ENCODE results near the gene SNRNP27. TPM values are rescaled to one million over a fixed set of nuclear protein-coding genes. Genes with fewer than 3 reads are reported as not detected.
"Not testable (repeated sequence)": the region's sequence is repeated elsewhere in the genome, so short reads cannot be mapped to it uniquely, and the experiment has no call there.

Gene SNRNP27
- total RNA-seq, 2 donors from 2014 or later: 30.8 to 34.8 TPM

DNA sequence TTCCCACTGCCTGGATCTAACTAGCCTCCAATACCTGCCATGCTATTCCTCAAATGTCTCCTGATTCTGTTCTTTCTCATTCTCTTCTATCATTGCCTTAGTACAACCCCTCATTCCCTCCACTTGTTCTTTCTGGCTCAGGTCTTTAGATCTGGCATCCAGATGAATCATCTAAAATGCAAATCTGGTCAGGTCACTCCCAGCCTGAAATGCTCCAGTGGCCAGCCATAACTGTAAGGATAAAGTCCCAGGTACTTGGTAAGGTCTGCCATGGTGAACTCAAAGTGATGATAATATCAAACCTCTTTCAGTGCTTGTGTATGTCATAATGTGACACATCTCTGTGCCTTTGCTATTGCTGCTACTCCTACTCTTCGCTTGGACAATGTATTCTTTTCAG is 2.9 kb upstream of the SNRNP27 start:
- no peak overlapping the region for H3K27ac ChIP-seq
- H3K36me3 ChIP-seq: no peaks in the 10 kb centered on the region
- DNase-seq: no peak
- TF ChIP-seq, protein P1, sequence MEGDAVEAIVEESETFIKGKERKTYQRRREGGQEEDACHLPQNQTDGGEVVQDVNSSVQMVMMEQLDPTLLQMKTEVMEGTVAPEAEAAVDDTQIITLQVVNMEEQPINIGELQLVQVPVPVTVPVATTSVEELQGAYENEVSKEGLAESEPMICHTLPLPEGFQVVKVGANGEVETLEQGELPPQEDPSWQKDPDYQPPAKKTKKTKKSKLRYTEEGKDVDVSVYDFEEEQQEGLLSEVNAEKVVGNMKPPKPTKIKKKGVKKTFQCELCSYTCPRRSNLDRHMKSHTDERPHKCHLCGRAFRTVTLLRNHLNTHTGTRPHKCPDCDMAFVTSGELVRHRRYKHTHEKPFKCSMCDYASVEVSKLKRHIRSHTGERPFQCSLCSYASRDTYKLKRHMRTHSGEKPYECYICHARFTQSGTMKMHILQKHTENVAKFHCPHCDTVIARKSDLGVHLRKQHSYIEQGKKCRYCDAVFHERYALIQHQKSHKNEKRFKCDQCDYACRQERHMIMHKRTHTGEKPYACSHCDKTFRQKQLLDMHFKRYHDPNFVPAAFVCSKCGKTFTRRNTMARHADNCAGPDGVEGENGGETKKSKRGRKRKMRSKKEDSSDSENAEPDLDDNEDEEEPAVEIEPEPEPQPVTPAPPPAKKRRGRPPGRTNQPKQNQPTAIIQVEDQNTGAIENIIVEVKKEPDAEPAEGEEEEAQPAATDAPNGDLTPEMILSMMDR (IDR thresholded peaks at IDR 0.05): no peak
- intact Hi-C loops (cut with DNase I): loop anchor here (10.0 kb wide), 1 partner anchor 166 kb away; no protein-coding TSS in a partner anchor
- H3K4me1 ChIP-seq: peaks cover 3% of the 10 kb centered on the region
- no peaks in the 10 kb centered on the region for H3K27me3 ChIP-seq
- no peaks in the 10 kb centered on the region for H3K9me3 ChIP-seq
- no peak overlapping the region for H3K4me3 ChIP-seq
- no peak overlapping the region for H3K9ac ChIP-seq (ENCODE audit: low read depth in 2 of 2, low read length in 2 of 2)

DNA sequence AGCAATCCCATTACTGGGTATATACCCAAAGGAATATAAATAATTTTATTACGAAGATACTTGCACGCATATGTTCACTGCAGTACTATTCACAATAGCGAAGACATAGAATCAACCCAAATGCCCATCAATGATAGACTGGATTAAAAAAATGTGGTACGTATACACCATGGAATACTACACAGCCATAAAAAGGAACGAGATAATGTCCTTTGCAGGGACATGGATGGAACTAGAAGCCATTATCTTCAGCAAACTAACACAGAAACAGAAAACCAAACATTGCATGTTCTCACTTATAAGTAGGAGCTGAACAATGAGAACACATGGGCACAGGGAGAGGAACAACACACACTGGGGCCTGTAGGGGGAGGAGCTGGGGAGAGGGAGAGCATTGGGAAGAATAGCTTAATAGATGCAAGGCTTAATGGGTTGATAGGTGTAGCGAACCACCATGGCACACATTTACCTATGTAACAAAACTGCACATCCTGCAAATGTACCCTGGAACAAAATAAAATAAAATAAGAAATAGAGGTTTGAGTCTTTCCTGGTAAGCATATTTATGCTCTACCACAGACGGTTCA is 825 bp upstream of the SNRNP27 start:
- not testable (repeated sequence) for H3K27me3 ChIP-seq; H3K9me3 ChIP-seq; H3K27ac ChIP-seq; H3K9ac ChIP-seq (ENCODE audit: low read depth in 2 of 2, low read length in 2 of 2); H3K4me1 ChIP-seq; H3K4me3 ChIP-seq; H3K36me3 ChIP-seq; DNase-seq
- intact Hi-C loops (cut with DNase I): loop anchor here (10.0 kb wide), 1 partner anchor 168 kb away; no protein-coding TSS in a partner anchor

DNA sequence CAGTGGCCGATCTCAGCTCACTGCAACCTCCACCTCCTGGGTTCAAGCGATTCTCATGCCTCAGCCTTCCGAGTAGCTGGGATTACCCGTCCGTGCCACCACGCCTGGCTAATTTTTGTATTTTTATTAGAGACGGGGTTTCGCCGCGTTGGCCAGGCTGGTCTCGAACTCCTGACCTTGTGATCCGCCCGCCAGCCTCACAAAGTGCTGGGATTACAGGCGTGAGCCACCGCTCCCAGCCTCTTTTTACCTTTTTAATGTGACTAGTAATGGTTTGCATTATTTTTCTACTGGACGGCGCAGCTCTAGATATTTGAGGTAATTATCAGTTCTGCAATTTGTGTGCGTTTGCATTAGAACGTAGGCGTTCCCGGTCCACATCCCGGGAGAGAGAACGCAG is 981 bp downstream of the SNRNP27 start:
- H3K9ac ChIP-seq (ENCODE audit: low read depth in 2 of 2, low read length in 2 of 2): peak overlapping the region; percentile 90 to 92
- H3K4me3 ChIP-seq: peak overlapping the region; percentile 58
- not testable (repeated sequence) for H3K36me3 ChIP-seq, DNase-seq, H3K27me3 ChIP-seq, H3K27ac ChIP-seq, H3K4me1 ChIP-seq, H3K9me3 ChIP-seq
- intact Hi-C loops (cut with DNase I): loop anchor here (10.0 kb wide), 1 partner anchor 170 kb away; no protein-coding TSS in a partner anchor

DNA sequence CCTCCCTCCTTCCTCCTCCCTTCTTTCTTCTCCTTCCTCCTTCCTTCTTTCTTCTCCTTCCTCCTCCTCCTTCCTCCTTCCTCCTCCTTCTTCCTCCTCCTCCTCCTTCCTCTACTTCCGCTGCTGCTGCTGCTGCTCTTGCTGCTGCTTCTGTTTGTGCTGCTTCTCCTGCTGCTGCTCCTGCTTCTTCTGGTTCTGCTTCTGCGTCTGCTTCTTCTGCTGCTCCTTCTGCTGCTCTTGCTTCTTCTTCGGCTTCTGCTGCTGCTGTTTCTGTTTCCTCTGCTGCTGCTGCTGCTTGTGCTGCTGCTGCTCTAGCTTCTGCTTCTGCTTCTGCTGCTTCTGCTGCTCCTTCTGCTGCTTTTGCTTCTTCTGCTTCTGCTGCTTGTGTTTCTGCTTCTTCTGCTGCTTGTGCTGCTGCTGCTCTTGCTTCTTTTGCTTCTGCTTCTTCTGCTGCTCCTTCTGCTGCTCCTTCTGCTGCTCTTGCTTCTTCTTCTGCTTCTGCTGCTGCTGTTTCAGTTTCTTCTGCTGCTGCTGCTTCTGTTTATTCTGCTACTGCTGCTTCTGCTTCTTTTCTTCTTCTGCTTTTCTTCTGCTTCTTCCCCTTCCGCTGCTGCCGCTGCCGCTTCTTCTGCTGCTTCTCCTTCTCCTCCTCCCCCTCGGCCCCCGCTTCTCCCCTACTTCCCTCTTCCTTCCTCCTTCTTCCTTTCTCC is 8.6 kb downstream of the SNRNP27 start:
- Histone ChIP-seq H3K36me3 (peaks cover 4% of the 10 kb centered on the region), H3K4me1 (no peaks in the 10 kb centered on the region), H3K4me3 (no peak overlapping the region), H3K27me3 (no peaks in the 10 kb centered on the region), H3K9me3 (no peaks in the 10 kb centered on the region), H3K27ac (no peak overlapping the region), H3K9ac (ENCODE audit: low read depth in 2 of 2, low read length in 2 of 2) (no peak overlapping the region)
- TF ChIP-seq, protein P1 (IDR thresholded peaks at IDR 0.05): no peak
- intact Hi-C loops (cut with DNase I): no loop called here
- no peak for DNase-seq

DNA sequence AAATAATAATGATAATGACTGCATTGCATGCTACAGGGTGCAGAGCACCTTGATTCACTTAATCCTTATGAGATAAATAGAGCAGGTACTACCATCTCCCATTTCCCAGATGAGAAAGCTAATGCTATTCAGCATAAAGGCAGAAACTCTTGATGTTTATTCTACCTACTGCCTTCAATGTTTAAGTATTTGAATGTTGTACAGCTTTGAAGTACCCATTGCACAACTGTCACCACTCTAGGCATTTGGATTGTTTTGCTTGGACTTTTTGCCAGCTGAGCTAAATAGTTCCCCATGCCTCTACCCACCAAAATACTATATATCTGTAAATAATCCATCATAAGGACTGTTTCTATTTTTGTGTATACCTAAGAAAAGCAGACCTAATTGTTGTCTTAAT is 13.5 kb downstream of the SNRNP27 start:
- intact Hi-C loops (cut with DNase I): loop anchor here (5.0 kb wide), 1 partner anchor 245 kb away; no protein-coding TSS in a partner anchor
- TF ChIP-seq, protein P1 (IDR thresholded peaks at IDR 0.05): no peak
- Histone ChIP-seq H3K4me1 (no peaks in the 10 kb centered on the region), H3K27me3 (no peaks in the 10 kb centered on the region), H3K27ac (no peak overlapping the region), H3K9me3 (no peaks in the 10 kb centered on the region), H3K4me3 (no peak overlapping the region), H3K9ac (ENCODE audit: low read depth in 2 of 2, low read length in 2 of 2) (no peak overlapping the region), H3K36me3 (no peaks in the 10 kb centered on the region)
- no peak for DNase-seq

DNA sequence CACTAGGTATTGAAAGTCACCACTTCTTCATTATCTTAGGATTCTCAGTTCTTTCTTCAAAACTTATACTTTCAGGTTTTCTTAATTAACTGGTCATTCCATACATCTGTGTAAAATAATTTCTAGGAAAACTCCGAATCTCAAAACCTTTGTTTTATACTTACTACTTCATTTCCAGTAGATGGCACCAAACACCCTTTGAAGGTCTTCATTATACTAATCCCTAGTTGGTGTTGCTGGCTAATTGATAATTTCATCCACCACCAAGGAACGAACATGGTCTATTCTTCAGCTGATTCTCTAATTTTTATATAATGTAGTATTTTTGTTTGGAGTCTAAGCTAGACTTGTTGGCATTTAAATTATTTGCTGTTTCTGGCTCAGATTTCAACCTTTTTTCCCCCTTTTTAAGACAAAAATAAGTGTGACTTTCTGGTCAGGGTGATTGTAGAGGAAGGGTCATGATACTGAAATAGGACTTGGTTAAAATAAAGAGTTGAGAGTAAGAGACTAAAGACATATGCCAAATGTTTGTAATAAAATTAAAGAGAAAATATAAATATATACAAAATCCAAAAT is 18.3 kb downstream of the SNRNP27 start:
- no peak overlapping the region for H3K27ac ChIP-seq
- TF ChIP-seq, protein P1 (IDR thresholded peaks at IDR 0.05): peak; percentile 51
- H3K9ac ChIP-seq (ENCODE audit: low read depth in 2 of 2, low read length in 2 of 2): no peak overlapping the region
- no peaks in the 10 kb centered on the region for H3K4me1 ChIP-seq
- intact Hi-C loops (cut with DNase I): loop anchor here (2.0 to 5.0 kb wide), 3 partner anchors 160 to 390 kb away; partner anchors contain the start of gene FAM136A
- H3K36me3 ChIP-seq: no peaks in the 10 kb centered on the region
- H3K27me3 ChIP-seq: no peaks in the 10 kb centered on the region
- H3K9me3 ChIP-seq: no peaks in the 10 kb centered on the region
- no peak overlapping the region for H3K4me3 ChIP-seq
- no peak for DNase-seq

Measured in colonic mucosa (tissue), 4 donors.